CD4-positive, alpha-beta T cell treated with Interleukin-17A for 4 hours (primary cell): ENCODE results near the gene TMEM97.

ENCODE experiments used
- DNase-seq: peaks from one replicate; pipeline ENCODE4 v3.0.0-alpha.2; 2020; ENCODE audit warnings: mixed read lengths

The TMEM97 gene

GRCh38 chr17:28367641-28368305 lies 48.8 kb downstream of the TMEM97 start:
- no peak for DNase-seq

- no peak for DNase-seq
Observed at GRCh38 chr17:28368306-28368831, 49.4 kb downstream of the TMEM97 start.

- DNase-seq, result no peak
Observed at GRCh38 chr17:28368915-28369683, 50.1 kb downstream of the TMEM97 start.

GRCh38 chr17:28369684-28370034 lies 50.7 kb downstream of the TMEM97 start:
- peak; percentile 26 for DNase-seq

GRCh38 chr17:28370035-28370743 lies 51.2 kb downstream of the TMEM97 start, which contains the start of gene VTN:
Gene VTN (minus strand): TSS chr17:28370307. CDS start chr17:28370203, 104 bp downstream.
- DNase-seq, result no peak

- no peak for DNase-seq
Observed at GRCh38 chr17:28370744-28371103, 51.7 kb downstream of the TMEM97 start.

- DNase-seq, result peak; percentile 91
Observed at GRCh38 chr17:28371245-28372202, 52.5 kb downstream of the TMEM97 start, which contains the start of gene SARM1. Gene SARM1 (plus strand): TSS chr17:28371694. CDS start chr17:28372033, 339 bp downstream.

- peak; percentile 37 for DNase-seq
Observed at GRCh38 chr17:28372203-28372944, 53.4 kb downstream of the TMEM97 start.

- no peak for DNase-seq
Observed at GRCh38 chr17:28372945-28373274, 53.9 kb downstream of the TMEM97 start.
